HG03565 (cell line): Measurements from ENCODE around the gene LRRTM4.
"Not testable (repeated sequence)": the region's sequence is repeated elsewhere in the genome, so short reads cannot be mapped to it uniquely, and the experiment has no call there.

Experiments
- ATAC-seq: cut with Tn5 transposase; IDR thresholded peaks from one replicate; pipeline ENCODE4 v1.9.1; 2021; ENCODE audit warnings: mild to moderate bottlenecking, moderate library complexity; ENCODE audit not compliant: unreplicated experiment

LRRTM4 gene

GRCh38 chr2:76763276-76763675, 758.9 kb downstream of the LRRTM4 start:
- no peak for ATAC-seq

GRCh38 chr2:76760367-76760704, 761.8 kb downstream of the LRRTM4 start:
- no peak for ATAC-seq

- ATAC-seq = no peak
Measured at GRCh38 chr2:76759634-76760366, 762.4 kb downstream of the LRRTM4 start.

GRCh38 chr2:76752506-76752905, 769.7 kb downstream of the LRRTM4 start:
- no peak for ATAC-seq

- ATAC-seq = no peak
Measured at GRCh38 chr2:76749858-76750257, 772.3 kb downstream of the LRRTM4 start.

- ATAC-seq = no peak
Measured at GRCh38 chr2:76748581-76749296, 773.4 kb downstream of the LRRTM4 start.

- no peak for ATAC-seq
Measured at GRCh38 chr2:76745605-76746004, 776.6 kb downstream of the LRRTM4 start.

- ATAC-seq = no peak
Measured at GRCh38 chr2:76737607-76738006, 784.6 kb downstream of the LRRTM4 start.

- no peak for ATAC-seq
Measured at GRCh38 chr2:76733736-76734135, 788.4 kb downstream of the LRRTM4 start.

- peak; percentile 73 for ATAC-seq
Measured at GRCh38 chr2:76731157-76731556, 791.0 kb downstream of the LRRTM4 start.

- ATAC-seq = no peak
Measured at GRCh38 chr2:76730021-76730420, 792.2 kb downstream of the LRRTM4 start.

GRCh38 chr2:76721226-76721625, 801.0 kb downstream of the LRRTM4 start:
- ATAC-seq = no peak

- no peak for ATAC-seq
Measured at GRCh38 chr2:76713312-76713711, 808.9 kb downstream of the LRRTM4 start.

- ATAC-seq = no peak
Measured at GRCh38 chr2:76711490-76711889, 810.7 kb downstream of the LRRTM4 start.

GRCh38 chr2:76700894-76701293, 821.3 kb downstream of the LRRTM4 start:
- no peak for ATAC-seq

- not testable (repeated sequence) for ATAC-seq
Measured at GRCh38 chr2:76697998-76698713, 824.0 kb downstream of the LRRTM4 start.
